Jurkat, Clone E6-1 (cell line): ENCODE measurements around the gene MLPH.

ENCODE experiments used
- DNase-seq: peaks from one replicate; pipeline ENCODE4 v3.0.0-alpha.2; 2011; ENCODE audit warnings: low read depth, low spot score
- H3K4me3 ChIP-seq: 2 replicates; pipeline ENCODE4 v1.5.1; 2011; ENCODE audit warnings: mild to moderate bottlenecking, low read length, control low read depth, moderate library complexity

The MLPH gene

GRCh38 chr2:237474442-237474911 lies 12.6 kb upstream of the MLPH start:
- peak overlapping the region; percentile 58 for H3K4me3 ChIP-seq
- no peak for DNase-seq

- H3K4me3 ChIP-seq, result peak overlapping the region; percentile 58
- DNase-seq, result peak; percentile 46
These were observed 11.9 kb upstream of the MLPH start for GRCh38 chr2:237474931-237475703.

- peak overlapping the region; percentile 58 for H3K4me3 ChIP-seq
- DNase-seq, result peak; percentile 39
These were observed 11.3 kb upstream of the MLPH start for GRCh38 chr2:237475704-237476141.

- no peak overlapping the region for H3K4me3 ChIP-seq
- DNase-seq, result no peak
These were observed 9.0 kb upstream of the MLPH start for GRCh38 chr2:237478095-237478494.

GRCh38 chr2:237478979-237479378 lies 8.1 kb upstream of the MLPH start:
- no peak overlapping the region for H3K4me3 ChIP-seq
- DNase-seq, result no peak

GRCh38 chr2:237479747-237480146 lies 7.3 kb upstream of the MLPH start:
- no peak for DNase-seq
- H3K4me3 ChIP-seq, result no peak overlapping the region

- no peak for DNase-seq
- H3K4me3 ChIP-seq, result no peak overlapping the region
These were observed 6.5 kb upstream of the MLPH start for GRCh38 chr2:237480556-237480955.

GRCh38 chr2:237480988-237481525 lies 6.0 kb upstream of the MLPH start:
- H3K4me3 ChIP-seq, result no peak overlapping the region
- no peak for DNase-seq

GRCh38 chr2:237482485-237482884 lies 4.6 kb upstream of the MLPH start:
- H3K4me3 ChIP-seq, result no peak overlapping the region
- no peak for DNase-seq

GRCh38 chr2:237483018-237483731 lies 3.9 kb upstream of the MLPH start:
- no peak for DNase-seq

GRCh38 chr2:237485304-237485703 lies 1.7 kb upstream of the MLPH start:
- no peak for DNase-seq
- H3K4me3 ChIP-seq, result no peak overlapping the region

More at GRCh38 chr2:237483018-237483731, 3.9 kb upstream of the MLPH start:
- H3K4me3 ChIP-seq, result no peak overlapping the region

- no peak overlapping the region for H3K4me3 ChIP-seq
- DNase-seq, result no peak
These were observed 1.2 kb upstream of the MLPH start for GRCh38 chr2:237485844-237486243.

- no peak overlapping the region for H3K4me3 ChIP-seq
- DNase-seq, result no peak
These were observed 675 bp upstream of the MLPH start for GRCh38 chr2:237486334-237486818.

- no peak overlapping the region for H3K4me3 ChIP-seq
- no peak for DNase-seq
These were observed 445 bp downstream of the MLPH start for GRCh38 chr2:237487496-237487895.

GRCh38 chr2:237488295-237488694 lies 1.2 kb downstream of the MLPH start:
- H3K4me3 ChIP-seq, result no peak overlapping the region
- no peak for DNase-seq

GRCh38 chr2:237488901-237489860 lies 2.1 kb downstream of the MLPH start:
- no peak for DNase-seq
- H3K4me3 ChIP-seq, result no peak overlapping the region

- no peak for DNase-seq
- no peak overlapping the region for H3K4me3 ChIP-seq
These were observed 3.1 kb downstream of the MLPH start for GRCh38 chr2:237490009-237490711.

GRCh38 chr2:237490795-237491194 lies 3.7 kb downstream of the MLPH start:
- H3K4me3 ChIP-seq, result no peak overlapping the region
- DNase-seq, result no peak
